Kidney tubule cell (primary cell): ENCODE data around the gene DNMT3L.

Experiments used
- DNase-seq: peaks from one replicate; pipeline ENCODE4 v3.0.0-alpha.2; 2018; ENCODE audit warnings: low spot score

DNMT3L gene

GRCh38 chr21:44279354-44280260 is 17.9 kb upstream of the DNMT3L start:
- no peak for DNase-seq

- DNase-seq: no peak
Observed at GRCh38 chr21:44275041-44275440, 13.3 kb upstream of the DNMT3L start.

- DNase-seq: no peak
Observed at GRCh38 chr21:44273046-44273445, 11.3 kb upstream of the DNMT3L start.

- DNase-seq: no peak
Observed at GRCh38 chr21:44272284-44272858, 10.7 kb upstream of the DNMT3L start.

DNA sequence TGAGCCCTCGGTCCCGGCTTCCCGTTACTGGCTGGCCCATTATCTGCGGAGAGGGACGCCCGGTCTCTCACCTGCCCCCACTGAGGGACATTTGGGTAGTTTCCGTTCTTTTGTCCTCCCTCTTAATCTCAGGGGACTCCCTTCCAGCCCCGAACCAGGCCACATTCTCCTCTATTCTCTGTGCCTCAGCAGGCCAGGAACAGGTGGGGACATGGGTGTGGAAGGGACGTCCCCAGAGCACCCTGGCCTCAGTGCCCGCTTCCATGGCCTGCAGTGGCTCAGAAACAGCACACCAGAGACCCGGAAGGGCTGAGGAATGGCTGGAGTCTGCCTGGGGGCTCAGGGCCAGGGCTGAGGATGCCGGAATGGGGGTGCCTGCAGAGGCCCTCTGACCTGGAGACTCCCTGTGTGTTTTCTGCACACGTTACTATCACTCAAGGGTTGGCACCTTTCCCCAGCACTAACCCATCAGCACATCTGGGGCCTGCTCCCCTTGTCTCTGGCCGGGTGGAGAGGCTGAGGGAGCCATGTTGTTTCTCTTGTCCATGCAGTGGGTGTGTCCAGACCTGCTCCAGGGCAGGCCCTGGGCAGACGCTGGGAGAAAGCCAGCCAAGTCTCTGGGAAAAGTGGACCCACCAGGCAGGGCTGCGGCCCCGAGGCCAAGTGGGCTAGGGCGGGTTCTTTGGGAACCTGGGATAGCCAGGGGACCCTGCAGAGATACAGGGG is 10.0 kb upstream of the DNMT3L start:
- DNase-seq: no peak

GRCh38 chr21:44269090-44269489 is 7.4 kb upstream of the DNMT3L start:
- no peak for DNase-seq

- DNase-seq: no peak
Observed at GRCh38 chr21:44267655-44268142, 6.0 kb upstream of the DNMT3L start.

- no peak for DNase-seq
Observed at GRCh38 chr21:44265734-44266270, 4.1 kb upstream of the DNMT3L start.

GRCh38 chr21:44263768-44264167 is 2.1 kb upstream of the DNMT3L start:
- DNase-seq: no peak

DNA sequence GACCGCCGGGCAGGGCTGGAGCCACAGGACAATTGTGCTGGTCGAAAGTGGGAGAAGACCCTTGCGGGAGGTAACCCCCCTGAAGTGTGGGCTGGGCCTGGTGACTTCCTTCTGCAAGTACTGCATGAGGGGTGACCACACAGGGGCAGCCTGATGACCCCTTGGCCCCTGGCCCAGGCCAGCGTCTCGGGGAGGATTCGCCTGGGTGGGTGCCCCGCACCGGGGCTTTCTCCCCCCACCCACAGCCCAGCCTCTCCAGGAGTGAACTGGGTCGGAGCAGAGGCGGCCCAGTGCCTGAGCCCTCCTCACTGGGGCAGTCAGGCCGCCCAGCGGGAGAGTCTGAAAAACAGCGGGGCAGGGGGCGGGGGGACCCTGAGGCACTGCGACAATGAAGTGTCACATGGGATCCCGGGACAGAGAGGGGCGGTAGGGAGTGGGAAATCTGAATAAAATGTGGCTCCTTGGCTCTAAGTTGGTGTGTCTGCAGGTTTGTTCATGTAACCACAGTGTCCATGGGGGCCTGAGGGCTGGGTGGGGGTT is 1.6 kb upstream of the DNMT3L start:
- DNase-seq: no peak

DNA sequence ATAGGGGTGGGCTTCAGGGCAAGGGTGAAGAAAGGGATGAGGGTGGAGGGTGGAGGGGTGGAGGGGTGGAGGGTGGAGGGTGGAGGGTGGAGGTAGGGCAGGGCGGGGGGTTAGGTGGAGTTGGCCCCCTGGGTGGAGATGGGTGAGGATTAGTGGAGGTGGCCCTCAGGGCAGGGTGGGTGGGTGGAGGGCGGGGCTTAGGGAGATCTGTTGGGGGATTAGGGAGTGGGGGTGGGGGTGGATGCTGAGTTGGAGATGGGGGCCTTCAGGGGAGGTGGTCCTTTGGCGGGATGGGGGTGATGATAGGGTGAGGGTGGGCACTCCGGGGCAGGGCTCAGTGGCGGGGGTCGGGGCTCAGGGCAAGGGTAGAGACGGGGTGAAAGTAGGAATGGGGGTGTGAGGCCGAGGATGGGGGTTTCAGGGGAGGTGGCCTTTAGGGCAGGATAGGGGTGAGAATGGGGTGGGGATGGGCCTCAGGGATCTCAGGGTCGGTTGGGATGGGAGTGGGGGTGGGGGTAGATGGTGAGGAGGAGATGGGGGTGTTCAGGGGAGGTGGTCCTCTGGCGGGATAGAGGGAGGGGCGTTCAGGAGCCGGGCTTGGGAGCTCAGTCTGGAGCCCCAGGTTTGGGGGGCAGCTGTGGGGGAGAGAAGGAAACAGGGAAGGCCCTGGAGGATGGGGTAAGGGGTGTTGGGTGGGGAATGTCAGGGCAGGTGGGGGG is 800 bp upstream of the DNMT3L start:
- DNase-seq: no peak

GRCh38 chr21:44260791-44261631 is 686 bp downstream of the DNMT3L start:
- no peak for DNase-seq

GRCh38 chr21:44260066-44260465 is 1.6 kb downstream of the DNMT3L start:
- no peak for DNase-seq

DNA sequence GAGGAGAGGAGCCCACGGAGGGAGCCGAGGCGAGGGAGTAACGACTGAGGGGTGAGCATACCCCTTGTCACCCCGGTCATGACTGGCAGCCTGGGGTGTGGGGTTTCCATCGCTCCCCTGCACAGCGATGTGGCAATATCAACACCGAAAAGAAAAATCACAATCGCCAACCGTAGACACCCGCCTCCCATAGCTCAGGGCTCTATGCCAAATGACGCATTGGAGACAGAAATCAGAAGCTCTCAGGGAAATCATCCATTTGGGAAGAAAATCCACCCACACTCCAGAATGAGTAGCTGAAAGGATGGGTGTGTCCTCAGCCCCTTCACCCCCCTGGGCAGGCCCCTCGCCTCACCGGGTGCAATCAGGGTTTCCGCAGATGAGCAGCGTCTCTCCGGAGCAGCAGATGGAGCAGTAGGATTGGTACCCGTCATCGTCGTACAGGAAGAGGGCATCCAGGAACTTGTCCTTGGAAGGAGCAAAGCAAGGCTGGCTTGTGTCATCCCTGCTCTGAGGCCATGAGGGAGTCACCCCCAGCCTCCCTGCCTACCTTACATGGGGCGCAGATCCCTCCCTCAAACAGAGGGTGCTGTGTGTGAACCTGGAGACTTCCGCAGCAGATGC is 2.5 kb downstream of the DNMT3L start:
- no peak for DNase-seq

- no peak for DNase-seq
Observed at GRCh38 chr21:44258056-44258725, 3.5 kb downstream of the DNMT3L start.

GRCh38 chr21:44255511-44255981 is 6.2 kb downstream of the DNMT3L start:
- peak; percentile 8 for DNase-seq

DNA sequence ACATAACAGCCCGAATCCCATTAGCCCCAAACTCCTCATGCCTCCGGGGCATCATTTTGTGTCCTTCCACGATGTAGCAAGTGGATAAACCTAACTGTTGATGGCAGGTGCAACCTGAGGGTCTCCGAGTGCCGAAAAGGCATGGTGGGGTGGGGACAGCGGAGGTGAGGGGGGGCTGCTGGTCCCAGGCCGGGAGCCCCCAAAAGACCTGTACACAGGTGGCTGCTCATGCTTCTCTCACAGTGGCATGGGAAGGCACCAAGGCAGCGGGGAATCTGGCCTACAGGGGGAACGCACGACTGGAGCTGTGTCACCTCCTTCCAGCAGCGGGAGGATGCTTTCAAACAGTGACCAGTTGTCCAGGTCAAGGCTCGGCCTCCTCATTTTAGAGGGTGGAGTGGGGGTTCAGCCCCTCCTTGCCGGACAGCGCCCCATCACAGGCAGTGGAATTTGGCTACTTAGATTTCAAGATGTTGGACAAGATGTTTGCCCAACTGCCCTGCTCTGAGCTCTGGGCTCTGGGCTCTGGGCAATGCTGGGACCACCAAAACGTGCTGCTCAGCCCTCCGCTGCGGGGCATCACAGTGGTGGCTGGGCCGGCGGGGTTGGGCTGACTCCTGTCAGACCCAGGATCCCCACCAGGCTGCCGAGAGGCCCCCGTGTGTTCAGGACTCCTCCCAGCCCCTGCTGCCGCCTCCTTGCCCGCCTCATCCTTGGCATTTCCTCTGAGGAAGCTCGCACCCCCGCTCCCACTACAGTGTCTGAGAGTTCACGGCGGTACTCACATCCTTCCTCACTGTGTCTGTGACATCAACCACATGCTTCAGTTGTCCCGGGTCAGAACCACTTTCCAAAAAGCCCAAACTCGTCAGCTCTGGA is 7.6 kb downstream of the DNMT3L start:
- DNase-seq: no peak
